HG02981 (cell line): ENCODE data around the gene DPF3.

Source experiments
- ATAC-seq: cut with Tn5 transposase; IDR thresholded peaks from one replicate; pipeline ENCODE4 v1.9.1; 2021; ENCODE audit warnings: mild to moderate bottlenecking, moderate library complexity; ENCODE audit not compliant: unreplicated experiment

The DPF3 gene

DNA sequence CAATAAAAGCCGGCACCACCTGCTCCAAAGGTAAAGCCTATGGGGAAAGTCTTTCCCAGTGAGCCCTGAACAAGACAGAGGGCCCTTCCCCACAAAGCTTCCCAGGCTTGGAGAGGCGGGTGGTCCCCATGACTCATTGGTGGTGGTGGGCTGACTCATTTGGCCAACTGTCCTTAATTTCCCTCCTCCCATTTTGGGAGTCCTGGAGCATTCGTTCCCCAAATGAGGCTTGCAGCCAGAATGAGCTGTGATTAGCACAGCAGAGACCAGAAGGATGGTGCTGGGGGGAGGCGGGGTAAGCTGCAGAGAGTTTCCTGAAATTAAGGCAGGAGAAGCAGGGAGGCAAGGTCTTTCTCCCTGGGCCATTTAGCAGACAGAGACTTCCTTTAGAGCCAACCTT is 241.7 kb downstream of the DPF3 start:
- ATAC-seq, result no peak

DNA sequence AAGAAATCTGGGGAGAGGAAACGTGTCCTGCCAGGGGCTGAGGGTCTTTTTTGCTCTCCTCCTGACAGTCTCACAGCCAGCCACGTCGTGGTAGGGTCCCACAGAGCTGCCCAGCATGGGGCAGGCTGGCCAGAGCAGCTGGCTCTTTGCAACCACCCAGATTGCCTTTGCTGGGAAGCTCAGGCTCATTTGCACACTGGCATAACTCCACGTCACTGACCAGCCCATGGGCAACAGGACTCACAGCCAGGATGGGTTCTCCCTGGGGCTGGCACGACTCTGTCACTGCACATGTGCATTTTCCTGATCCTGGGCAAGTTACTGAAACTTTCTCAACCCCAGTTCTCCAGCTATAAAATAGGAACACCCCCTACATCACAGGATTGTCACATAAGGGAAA is 242.2 kb downstream of the DPF3 start:
- ATAC-seq, result no peak

DNA sequence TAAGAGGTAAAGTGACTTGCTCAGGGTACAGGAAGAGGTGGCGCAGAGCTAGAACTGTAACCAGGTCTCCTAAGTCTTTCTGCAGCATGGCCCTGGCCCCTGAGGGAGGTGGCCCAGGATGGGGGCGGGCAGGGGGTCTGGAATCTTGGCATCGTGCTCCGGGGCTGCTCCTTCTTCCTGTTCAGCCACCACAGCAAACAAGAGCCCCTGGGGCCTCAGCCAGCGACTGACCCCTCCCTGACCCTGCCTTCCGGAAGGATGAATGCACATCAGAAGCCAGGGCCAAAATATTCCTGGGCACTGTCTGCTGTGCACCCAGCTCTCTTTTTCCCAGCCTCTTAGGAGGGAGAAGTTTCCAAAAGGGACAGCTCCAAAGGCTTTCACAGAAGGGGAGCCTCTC is 242.8 kb downstream of the DPF3 start:
- ATAC-seq, result no peak

DNA sequence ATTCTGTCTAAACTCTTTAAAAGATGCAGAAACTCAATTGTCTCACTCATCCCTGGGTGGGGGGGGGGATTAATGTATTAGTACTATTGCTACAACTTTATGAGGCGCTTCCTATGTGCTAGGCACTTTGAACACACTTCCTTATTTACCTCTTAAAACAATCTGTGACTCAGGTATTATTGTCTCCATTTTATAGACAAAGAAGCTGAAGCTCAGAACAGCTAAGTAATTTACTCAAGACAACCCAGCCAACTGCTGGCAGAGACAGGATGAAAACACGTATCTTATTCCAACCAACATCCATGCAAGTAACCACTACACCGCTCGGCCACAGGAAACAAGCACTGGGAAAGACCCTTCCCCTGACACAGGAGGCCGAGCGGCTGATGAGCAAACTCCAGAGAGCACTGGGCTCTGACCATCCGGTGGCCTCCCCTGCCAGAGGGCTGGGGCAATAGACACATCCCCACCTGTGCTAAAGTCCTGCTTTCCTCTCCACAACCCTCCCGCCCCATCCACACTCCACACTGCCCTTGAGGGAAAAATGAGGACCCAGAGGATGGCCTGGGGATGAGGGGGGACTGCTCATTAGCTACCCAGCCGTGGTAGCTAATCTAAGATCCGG is 244.2 kb downstream of the DPF3 start:
- ATAC-seq, result no peak

DNA sequence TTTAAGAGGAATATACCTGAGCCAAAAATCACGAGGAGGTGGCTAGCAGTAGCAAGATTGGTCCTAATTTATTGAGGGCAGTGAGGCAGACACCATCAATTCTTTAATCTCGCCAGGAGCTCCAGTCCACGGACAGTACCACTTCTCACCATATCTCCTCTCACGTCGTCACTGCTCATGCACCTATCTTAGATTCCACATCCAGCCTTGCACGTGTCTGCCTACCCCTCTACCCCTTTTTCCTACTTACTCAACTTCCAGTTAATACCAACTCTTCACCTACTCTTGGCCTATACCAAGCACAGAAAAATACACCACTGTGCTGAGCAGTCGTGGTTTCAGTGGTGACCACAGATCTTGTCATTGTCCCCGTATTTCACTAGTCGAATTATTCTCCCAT is 246.1 kb downstream of the DPF3 start:
- ATAC-seq, result no peak

DNA sequence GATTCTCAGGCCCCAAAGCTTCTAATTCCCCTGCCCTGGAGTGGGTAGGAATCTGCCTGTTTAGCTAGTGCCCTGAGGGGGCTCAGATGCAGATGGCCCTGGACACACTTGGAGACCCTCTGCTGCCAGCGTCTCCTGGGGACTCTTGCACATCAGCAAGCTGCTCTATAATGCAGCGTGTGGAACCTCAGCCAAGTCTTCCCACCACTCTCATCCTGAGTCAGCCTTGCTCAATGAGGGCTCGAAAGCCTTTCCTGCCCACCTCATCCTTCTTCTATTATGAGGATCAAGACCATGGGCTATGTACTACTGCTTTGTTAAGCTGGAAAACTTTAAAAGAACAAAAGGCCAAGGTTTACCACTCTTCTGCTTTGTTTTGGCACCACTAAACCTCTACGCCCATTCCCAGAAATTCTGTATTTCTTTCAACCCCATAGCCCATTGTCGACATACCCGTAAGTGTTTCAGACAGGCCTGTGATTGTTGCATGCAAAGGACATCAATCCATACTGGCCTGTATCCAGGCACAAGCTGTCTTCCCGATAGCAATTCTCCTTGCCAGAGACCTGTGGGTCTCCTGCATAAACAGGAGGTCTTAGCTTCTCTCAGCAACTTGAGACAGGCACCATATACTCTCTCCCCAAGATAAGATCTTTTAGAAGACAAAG is 246.9 kb downstream of the DPF3 start:
- no peak for ATAC-seq

DNA sequence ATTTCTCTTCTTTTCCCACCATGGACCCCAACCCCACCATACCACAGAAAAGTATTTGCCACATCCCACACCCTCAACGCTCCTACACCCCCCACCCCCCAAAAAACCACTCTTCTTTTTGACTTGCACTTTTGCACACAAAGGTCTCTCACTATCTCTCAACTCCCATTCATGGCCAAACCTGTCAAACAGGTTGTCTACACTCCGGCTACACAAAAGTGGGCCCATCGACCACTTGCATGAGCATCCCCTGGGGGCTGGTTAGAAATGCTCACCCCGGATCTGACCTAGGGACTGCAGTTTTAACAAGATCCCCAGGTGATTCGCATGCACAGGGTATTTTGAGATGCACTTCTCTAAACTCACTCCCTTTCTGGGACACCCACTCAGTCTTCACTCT is 248.2 kb downstream of the DPF3 start:
- no peak for ATAC-seq

DNA sequence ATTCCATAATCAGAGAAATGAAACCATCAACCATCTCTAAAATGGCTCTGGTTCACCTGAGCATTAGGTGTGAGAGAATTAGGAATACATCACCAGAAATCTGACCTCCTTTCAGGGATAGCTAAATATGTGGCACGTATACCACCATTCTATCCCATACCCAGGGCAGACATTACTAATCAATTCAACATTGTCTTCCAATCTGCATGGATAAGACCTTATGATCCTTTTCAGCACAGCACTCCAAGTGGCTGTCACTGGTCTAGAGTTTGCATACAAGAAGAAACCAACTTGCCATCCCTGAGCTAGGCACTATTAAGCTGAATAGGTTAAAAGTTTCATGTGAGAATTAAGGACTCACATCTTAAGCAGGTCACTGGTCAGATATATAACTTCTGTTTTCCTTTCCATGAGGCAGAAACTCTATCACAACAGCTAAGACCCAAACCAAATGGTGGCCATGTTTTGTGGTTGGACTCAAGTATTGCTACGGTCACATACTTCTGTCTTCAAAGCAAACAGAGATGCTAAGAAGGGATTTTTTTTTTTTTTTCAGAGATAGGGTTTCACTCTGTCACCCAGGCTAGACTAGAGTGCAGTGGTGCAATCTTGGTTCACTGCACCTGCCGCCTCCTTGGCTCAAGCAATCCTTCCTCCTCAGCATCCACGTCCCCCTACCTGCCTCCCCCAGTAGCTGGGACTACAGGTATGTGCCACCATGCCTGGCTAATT is 249.0 kb downstream of the DPF3 start:
- no peak for ATAC-seq

DNA sequence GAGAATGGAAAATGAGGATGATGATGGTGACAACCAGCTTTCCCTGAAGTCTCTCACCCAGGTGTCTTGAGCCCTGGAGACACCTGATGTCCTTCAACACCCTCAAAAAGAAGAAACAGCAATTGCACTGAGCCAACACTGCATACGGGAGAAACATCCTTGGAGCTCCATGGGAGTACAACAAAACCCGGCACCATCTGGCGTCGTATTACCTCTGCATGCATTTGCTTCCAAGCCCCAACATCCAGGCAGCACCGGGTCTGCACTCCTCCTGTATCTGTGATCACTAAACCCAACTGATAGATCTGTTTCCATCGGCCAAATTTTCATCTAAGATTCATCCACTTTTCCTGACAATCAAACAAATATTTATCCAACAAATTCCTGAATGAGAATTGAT is 249.9 kb downstream of the DPF3 start:
- no peak for ATAC-seq

DNA sequence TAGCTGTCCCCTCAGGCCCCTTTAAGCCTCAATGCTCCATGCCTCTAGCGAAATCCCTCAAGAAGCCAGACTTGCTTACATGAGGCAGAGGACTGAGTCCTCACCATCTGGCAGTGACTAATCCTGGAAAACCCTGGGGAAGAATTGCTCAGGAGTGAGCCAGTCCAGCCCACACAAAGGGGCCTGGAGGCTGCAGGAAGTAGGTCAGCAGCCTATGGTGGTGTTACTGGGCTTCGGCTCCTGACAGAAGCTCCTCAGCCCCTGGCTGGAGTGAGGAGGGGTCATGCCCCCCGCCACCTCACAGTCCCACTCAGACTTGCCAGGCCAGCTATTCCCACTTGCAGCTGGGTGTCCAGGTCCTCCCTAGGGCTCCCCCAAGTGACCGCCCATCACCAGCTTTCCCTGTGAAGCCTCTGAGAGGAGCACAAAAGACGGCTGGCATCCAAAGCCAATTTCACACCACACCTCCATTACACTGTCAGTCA is 250.5 kb downstream of the DPF3 start:
- ATAC-seq, result no peak

DNA sequence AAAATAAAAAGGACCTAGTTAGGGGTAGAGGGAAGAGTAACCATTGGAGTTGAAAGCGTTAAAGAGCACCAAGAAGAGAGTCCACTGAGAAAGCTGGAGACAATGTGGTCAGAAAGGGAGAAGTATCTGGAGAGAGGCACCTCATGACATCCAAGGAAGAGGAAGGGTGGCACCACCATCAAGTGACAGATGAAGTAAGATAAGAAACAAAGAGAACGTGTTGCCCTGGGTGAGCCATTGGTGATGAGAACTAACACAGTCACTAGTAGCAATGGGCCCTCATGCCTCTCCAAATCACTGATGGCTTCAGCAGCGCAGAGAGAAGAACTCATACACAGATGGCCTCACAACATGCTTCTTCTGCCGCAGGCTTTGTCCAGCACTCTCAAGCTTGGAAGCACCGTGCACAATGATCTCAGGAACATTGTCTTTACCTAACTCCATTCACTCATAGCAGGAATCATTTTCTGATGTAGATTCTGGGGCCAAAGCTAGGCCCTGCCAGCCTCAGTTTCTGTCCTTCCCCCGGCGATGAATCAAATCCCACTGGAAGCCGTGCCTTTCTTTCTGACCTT is 252.9 kb downstream of the DPF3 start:
- ATAC-seq, result no peak

DNA sequence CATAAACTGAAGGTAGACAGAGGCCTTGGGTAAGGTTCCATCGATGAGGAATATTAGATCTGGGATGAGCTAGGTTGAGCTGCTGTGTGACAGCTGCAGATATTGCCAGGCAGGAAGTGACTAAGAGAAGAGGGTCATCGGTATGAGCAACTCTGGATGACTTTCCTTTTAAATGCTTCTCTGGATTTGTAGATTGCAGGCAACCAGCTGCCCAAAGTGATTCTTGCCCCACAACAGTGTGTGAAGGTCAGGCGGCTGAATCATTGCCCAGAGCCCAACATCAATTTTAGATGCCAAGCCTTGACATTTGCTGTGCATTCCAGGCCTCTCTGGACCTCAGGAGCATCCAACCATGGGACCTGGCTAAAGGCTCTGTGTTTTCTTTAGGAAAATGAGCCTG is 255.9 kb downstream of the DPF3 start:
- ATAC-seq, result no peak

DNA sequence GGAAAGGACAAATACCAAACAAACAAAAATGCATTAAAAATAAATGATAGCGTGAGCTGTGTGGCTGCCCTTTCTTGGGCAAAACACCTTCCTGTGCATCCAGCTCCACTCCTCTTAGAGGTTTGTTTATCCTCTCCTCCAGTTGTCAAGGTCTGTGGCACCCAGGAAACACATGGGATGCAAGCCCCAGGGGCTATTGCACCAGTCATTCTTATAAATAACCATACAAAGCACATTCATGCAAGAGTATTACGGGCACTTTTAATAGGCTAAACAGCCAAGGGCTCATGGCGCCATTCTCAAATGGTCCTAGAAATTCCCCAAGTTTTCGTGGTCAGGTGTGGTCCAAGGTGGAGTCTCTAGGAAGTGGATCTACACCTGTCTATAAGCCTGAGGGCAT is 257.0 kb downstream of the DPF3 start:
- ATAC-seq, result no peak

DNA sequence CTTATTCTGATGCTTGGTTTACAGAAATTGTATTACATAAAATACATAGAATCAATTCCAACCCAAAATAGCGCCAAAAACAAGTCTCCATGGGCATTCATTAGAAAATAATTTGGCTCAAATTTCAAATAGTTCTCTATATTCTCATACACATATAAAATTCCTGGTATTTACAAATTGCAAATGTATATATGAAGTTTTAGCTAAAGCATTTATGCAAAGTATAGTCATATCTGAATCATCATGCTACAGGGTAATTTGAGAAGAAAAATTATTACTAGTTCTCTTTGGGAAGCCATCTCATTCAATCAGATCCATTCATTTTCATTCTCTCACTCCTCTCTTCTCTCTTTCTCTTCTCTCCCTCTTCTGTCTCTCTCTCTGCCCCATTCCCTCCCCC is 257.8 kb downstream of the DPF3 start:
- no peak for ATAC-seq

DNA sequence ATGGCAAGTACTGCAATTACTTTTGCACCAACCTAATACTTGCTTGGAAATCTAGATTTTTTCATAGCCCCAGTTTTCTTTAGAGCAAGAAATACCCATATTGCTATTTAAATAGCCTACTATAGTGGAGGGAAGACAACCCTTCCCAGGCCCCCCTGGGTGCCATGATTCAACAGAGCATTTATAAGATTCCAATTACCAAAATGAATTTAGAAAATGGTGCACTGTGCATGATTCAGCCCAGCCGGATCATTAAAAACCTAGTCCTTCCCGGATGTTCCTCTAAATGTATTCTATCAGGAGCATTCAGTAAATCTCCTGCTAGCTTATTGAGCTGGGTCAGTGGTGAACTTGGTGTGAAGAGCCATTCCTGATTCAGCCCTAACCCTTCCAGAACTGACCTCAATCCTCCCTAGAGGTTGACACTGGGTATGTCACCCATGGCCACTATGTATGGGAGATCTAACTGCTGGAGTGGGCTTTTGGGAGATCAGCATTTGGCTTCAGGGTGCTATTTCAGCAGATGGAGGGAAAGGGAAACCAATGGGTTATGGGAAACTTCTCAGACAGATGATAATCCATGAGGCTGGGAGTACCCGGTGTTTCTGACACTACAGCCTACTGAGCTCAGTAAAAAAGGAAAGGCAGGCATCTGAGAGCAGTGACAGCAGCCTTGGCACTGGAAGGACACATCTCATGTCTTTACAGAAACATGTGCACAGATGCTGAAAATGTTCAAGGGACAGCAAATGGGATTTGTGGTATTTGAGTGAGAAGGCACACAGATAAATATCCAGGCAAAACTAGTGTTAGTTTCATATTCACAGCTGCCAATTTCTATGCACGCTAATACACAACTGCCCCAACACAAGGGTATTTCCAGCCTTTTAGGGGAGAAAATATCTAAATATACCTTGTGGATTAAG is 258.9 kb downstream of the DPF3 start:
- ATAC-seq, result no peak

DNA sequence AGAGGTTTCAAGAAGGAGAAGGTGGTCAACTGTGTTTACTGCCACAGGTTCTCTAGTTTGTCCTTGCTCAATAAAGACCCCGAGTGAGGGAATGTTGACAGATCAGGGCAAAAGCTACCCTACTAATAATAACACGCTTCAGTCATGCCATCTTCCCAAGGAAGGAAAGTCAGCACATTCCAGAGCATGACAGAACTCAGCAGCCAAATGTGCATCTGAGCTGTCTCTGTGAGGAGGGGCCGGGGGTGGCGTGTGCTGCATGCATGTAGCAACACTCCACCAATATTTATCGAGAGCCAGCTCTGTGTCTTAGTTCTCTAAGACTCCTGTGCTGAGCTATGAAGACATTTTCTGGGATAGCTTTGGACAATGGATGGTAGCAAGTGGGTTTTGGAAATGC is 260.4 kb downstream of the DPF3 start:
- no peak for ATAC-seq

DNA sequence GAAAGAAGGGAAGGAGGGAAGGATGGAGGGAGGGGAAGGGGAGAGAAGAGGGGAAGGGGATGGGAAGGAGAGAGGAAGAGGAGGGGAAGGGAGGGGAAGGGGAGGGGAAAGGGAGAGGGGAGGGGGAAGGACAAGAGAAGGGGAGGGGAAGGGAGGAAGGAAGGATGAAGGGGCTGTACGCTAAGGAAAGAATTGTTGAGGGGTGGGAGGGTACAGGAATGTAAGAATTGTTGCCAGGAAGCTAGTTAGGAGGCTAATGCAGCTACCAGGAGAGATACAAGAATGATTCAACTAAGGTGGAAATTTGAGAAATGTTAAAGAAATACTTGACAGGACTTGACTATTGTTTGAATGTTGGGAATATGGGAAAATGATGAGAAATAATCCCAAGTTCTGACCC is 261.2 kb downstream of the DPF3 start:
- no peak for ATAC-seq

DNA sequence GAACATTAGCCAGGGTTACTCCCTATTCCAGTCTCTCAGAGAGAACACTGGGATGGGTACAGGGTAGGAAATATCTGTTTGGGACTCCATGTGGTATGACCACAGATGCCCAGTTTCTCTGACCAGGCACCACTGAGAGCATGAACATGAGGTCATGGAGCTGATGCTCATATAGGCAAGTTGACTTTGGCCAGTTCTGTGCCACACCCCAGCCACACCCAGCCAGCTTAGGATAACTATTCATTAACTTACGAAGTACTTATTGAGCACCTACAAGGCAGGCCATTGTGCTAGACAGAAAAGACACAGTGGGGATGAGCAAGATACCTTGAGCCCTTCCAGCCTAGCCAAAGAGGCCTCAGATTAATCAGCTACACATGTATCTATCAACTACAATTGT is 262.5 kb downstream of the DPF3 start:
- ATAC-seq, result no peak

DNA sequence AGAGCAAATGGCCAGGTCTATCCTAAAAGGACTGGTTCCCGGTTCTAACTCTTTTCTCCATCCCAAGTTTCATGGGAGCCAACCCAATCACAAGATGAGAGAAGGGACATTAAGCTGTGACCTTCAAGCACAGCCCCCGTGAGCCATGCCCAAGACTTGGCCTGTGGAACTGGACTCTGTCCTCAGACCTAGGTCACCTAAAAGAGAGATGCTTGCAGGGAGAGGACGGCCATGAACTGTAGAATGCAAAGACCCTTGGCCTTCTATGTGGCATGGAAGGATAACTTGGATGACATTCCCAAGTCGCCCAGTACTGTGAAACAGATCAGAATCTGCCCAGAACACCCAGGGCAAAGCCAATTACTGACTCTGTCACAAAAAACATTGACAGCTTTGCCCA is 263.5 kb downstream of the DPF3 start:
- ATAC-seq, result no peak

DNA sequence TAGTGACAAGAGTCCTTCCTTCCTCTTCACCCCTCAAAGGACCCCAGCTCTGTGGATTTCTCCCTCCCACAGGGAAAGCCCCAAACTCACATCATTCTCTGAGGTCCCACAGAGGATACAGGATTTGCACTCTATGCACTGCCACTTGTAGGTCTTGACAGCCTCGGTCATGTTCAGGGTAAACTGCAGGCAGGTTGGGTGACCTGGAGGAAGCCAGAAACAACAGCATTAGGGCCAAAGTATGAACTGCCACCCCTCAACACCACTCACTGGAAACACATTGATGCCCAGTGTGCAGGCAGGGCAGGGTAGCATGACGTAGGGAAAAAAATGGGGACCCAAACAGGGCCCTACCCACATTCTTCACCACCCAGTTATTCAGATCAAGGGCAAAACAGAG is 264.4 kb downstream of the DPF3 start:
- no peak for ATAC-seq

DNA sequence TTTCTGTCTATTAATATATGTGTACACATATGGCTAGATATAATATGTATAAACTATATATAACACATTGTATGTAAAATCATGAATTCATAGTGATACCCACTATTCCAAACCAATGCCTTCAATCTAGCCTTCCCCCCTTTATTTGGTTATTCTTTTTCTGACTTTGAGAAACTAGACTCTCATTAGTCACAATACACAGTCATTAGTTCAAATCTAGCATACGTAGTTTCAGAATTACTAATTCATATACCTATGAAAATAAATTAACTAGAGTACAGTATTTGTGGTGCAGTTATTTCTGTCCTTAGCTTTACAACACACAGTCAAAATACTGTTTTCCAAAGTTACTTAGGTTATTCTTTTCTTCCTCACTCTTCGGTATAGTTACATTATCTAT is 268.2 kb downstream of the DPF3 start:
- ATAC-seq, result no peak
